Amniotic epithelial cell (primary cell): ENCODE data around the gene KCNK1.

Source experiments
- DNase-seq: peaks from one replicate; pipeline ENCODE4 v3.0.0-alpha.2; 2010; ENCODE audit warnings: low read depth

KCNK1 gene

GRCh38 chr1:233613252-233614172 lies at the start of gene KCNK1:
Gene KCNK1, plus strand, starts transcription at chr1:233614106. Its CDS starts 66 bp downstream, at chr1:233614172.
- peak; percentile 69 for DNase-seq

- no peak for DNase-seq
Observed at GRCh38 chr1:233565313-233565712, 48.6 kb upstream of the KCNK1 start.

GRCh38 chr1:233566886-233567285 lies 47.0 kb upstream of the KCNK1 start:
- DNase-seq = no peak

GRCh38 chr1:233569636-233570035 lies 44.3 kb upstream of the KCNK1 start:
- no peak for DNase-seq

- DNase-seq = no peak
Observed at GRCh38 chr1:233570216-233570615, 43.7 kb upstream of the KCNK1 start.

GRCh38 chr1:233570706-233571105 lies 43.2 kb upstream of the KCNK1 start:
- DNase-seq = no peak

- DNase-seq = no peak
Observed at GRCh38 chr1:233572896-233573295, 41.0 kb upstream of the KCNK1 start.

GRCh38 chr1:233575450-233575849 lies 38.5 kb upstream of the KCNK1 start:
- DNase-seq = no peak

GRCh38 chr1:233582439-233582838 lies 31.5 kb upstream of the KCNK1 start:
- DNase-seq = no peak

- DNase-seq = no peak
Observed at GRCh38 chr1:233584376-233584775, 29.5 kb upstream of the KCNK1 start.

- no peak for DNase-seq
Observed at GRCh38 chr1:233584931-233585330, 29.0 kb upstream of the KCNK1 start.

GRCh38 chr1:233586301-233586700 lies 27.6 kb upstream of the KCNK1 start:
- DNase-seq = no peak

- no peak for DNase-seq
Observed at GRCh38 chr1:233587196-233587595, 26.7 kb upstream of the KCNK1 start.

GRCh38 chr1:233587958-233588799 lies 25.7 kb upstream of the KCNK1 start:
- no peak for DNase-seq

- DNase-seq = peak; percentile 7
Observed at GRCh38 chr1:233597489-233597901, 16.4 kb upstream of the KCNK1 start.

GRCh38 chr1:233598891-233599541 lies 14.9 kb upstream of the KCNK1 start:
- no peak for DNase-seq

- DNase-seq = no peak
Observed at GRCh38 chr1:233599542-233600073, 14.3 kb upstream of the KCNK1 start.

GRCh38 chr1:233600488-233600887 lies 13.4 kb upstream of the KCNK1 start:
- DNase-seq = no peak

- DNase-seq = no peak
Observed at GRCh38 chr1:233603478-233603877, 10.4 kb upstream of the KCNK1 start.

- DNase-seq = no peak
Observed at GRCh38 chr1:233605205-233605604, 8.7 kb upstream of the KCNK1 start.

- no peak for DNase-seq
Observed at GRCh38 chr1:233606813-233607212, 7.1 kb upstream of the KCNK1 start.
